ENCODE measurements around the gene LMBR1L.

GRCh38 chr12:49079793-49080192, 30.9 kb downstream of the LMBR1L start:
- TF ChIP-seq CTCF (conservative IDR thresholded peaks at IDR 0.05; ENCODE audit: low read depth, low read length) (no peak), EZH2 (IDR thresholded peaks at IDR 0.05; ENCODE audit: borderline replicate concordance, low read depth, low read length, poor library complexity, severe bottlenecking) (no peak)

Data from A673 (cell line).